GM23338 (cell line): ENCODE measurements around the gene ANO6. TPM values are rescaled to one million over a fixed set of nuclear protein-coding genes. Genes with fewer than 3 reads are reported as not detected.

Experiments
- ATAC-seq: fragments of 200-7000 bp; cut with Tn5 transposase; 3 replicates; pipeline ENCODE4 v1.9.1; 2020
- DNase-seq: peaks from one replicate; pipeline ENCODE4 v3.0.0-alpha.2; 2015; ENCODE audit warnings: low spot score
- H2AFZ ChIP-seq: fragments of 200-600 bp; sonication (generic); 2 replicates; pipeline ENCODE4 v1.8.0; 2016; ENCODE audit warnings: antibody characterized with exemption, mild to moderate bottlenecking, moderate library complexity
- H3F3A ChIP-seq: fragments of 200-600 bp; sonication (generic); replicated peaks from 2 replicates; pipeline ENCODE4 v1.8.0; 2017; ENCODE audit warnings: antibody characterized with exemption, mixed run types, low read depth
- H3K27ac ChIP-seq: fragments of 200-600 bp; sonication (generic); 2 replicates; pipeline ENCODE4 v1.6.1; 2016; ENCODE audit warnings: low read depth
- H3K27me3 ChIP-seq: fragments of 200-600 bp; sonication (generic); 2 replicates; pipeline ENCODE4 v1.8.0; 2016; ENCODE audit warnings: mild to moderate bottlenecking, mixed run types, moderate library complexity; ENCODE audit not compliant: insufficient read depth
- H3K36me3 ChIP-seq: fragments of 200-600 bp; sonication (generic); 2 replicates; pipeline ENCODE4 v1.8.0; 2016; ENCODE audit warnings: mild to moderate bottlenecking; ENCODE audit not compliant: insufficient read depth
- H3K4me1 ChIP-seq: fragments of 200-600 bp; sonication (generic); 2 replicates; pipeline ENCODE4 v1.8.0; 2016; ENCODE audit warnings: mild to moderate bottlenecking, moderate library complexity; ENCODE audit not compliant: insufficient read depth
- H3K4me2 ChIP-seq: fragments of 200-600 bp; sonication (generic); 2 replicates; pipeline ENCODE4 v1.7.1; 2017; ENCODE audit warnings: mixed run types
- H3K4me3 ChIP-seq: fragments of 200-600 bp; sonication (generic); 2 replicates; pipeline ENCODE4 v1.6.1; 2016; ENCODE audit warnings: mixed run types
- H3K79me2 ChIP-seq: fragments of 200-600 bp; sonication (generic); replicated peaks from 2 replicates; pipeline ENCODE4 v1.8.0; 2017; ENCODE audit warnings: mild to moderate bottlenecking; ENCODE audit not compliant: insufficient read depth
- H3K9me2 ChIP-seq: fragments of 200-600 bp; sonication (generic); 2 replicates; pipeline ENCODE4 v1.8.0; 2017; ENCODE audit not compliant: insufficient read depth
- H4K20me1 ChIP-seq: fragments of 200-600 bp; sonication (generic); replicated peaks from 2 replicates; pipeline ENCODE4 v1.8.0; 2017; ENCODE audit warnings: mild to moderate bottlenecking; ENCODE audit not compliant: insufficient read depth
- H3K27ac Mint-ChIP-seq: 2 replicates; pipeline ENCODE4 v1.8.0; 2020; ENCODE audit warnings: inconsistent platforms, mild to moderate bottlenecking, moderate library complexity, mixed read lengths
- H3K27me3 Mint-ChIP-seq: 3 replicates; pipeline ENCODE4 v1.8.0; 2022; ENCODE audit warnings: low read depth, mild to moderate bottlenecking, moderate library complexity, mixed read lengths, inconsistent platforms; ENCODE audit not compliant: insufficient read depth, poor library complexity
- H3K36me3 Mint-ChIP-seq: 3 replicates; pipeline ENCODE4 v1.8.0; 2021; ENCODE audit warnings: low read depth, mild to moderate bottlenecking, inconsistent platforms, moderate library complexity, mixed read lengths
- H3K4me1 Mint-ChIP-seq: 3 replicates; pipeline ENCODE4 v1.8.0; 2020; ENCODE audit warnings: mild to moderate bottlenecking, inconsistent platforms, mixed read lengths
- H3K4me3 Mint-ChIP-seq: 3 replicates; pipeline ENCODE4 v1.8.0; 2021; ENCODE audit warnings: moderate library complexity, mild to moderate bottlenecking, inconsistent platforms, mixed read lengths
- H3K9me3 Mint-ChIP-seq: 3 replicates; pipeline ENCODE4 v1.8.0; 2020; ENCODE audit warnings: moderate library complexity, mild to moderate bottlenecking, inconsistent platforms, mixed read lengths
- CREB1 ChIP-seq: fragments of 250-450 bp; sonication (Bioruptor Pico); IDR thresholded peaks from 2 replicates; pipeline ENCODE4 v1.5.0; 2020; ENCODE audit warnings: low read depth, mild to moderate bottlenecking, moderate library complexity
- CTCF ChIP-seq, 2 experiments: fragments of 200-600 bp in 1 of 2; sonication (generic) in 1 of 2; conservative IDR thresholded peaks; 2 replicates each; pipeline versions ENCODE4 v1.5.1 to v1.6.1; 2016 to 2017; ENCODE audit warnings: antibody characterized with exemption in 2 of 2, low read depth in 2 of 2, mild to moderate bottlenecking in 2 of 2, moderate library complexity in 1 of 2
- ETS1 ChIP-seq: IDR thresholded peaks from 2 replicates; pipeline ENCODE4 v1.6.1; 2016; ENCODE audit warnings: antibody characterized with exemption
- EZH2phosphoT487 ChIP-seq: fragments of 200-600 bp; sonication (generic); IDR thresholded peaks from one replicate; pipeline ENCODE4 v1.8.1; 2018; ENCODE audit warnings: antibody characterized with exemption; ENCODE audit not compliant: unreplicated experiment
- JUNB ChIP-seq: IDR thresholded peaks from one replicate; pipeline ENCODE4 v1.6.1; 2016; ENCODE audit warnings: antibody characterized with exemption; ENCODE audit not compliant: unreplicated experiment
- REST ChIP-seq: IDR thresholded peaks from one replicate; pipeline ENCODE4 v1.6.1; 2018; ENCODE audit warnings: antibody characterized with exemption; ENCODE audit not compliant: unreplicated experiment
- STAT1 ChIP-seq: IDR thresholded peaks from one replicate; pipeline ENCODE4 v1.6.1; 2016; ENCODE audit warnings: antibody characterized with exemption; ENCODE audit not compliant: unreplicated experiment
- ZNF331 ChIP-seq: fragments of 250-450 bp; sonication (Bioruptor Pico); IDR thresholded peaks from 2 replicates; pipeline ENCODE4 v1.5.0; 2020; ENCODE audit warnings: low read depth, mild to moderate bottlenecking, moderate library complexity
- polyA plus RNA-seq: library from polyadenylated mRNA; unstranded; fragments of >200 nt; fragmentation: Nextera tagmentation; extraction: Ambion mirVana; gene quantifications from 2 replicates; pipeline ENCODE4 v1.2.1, GENCODE V29; 2016
- total RNA-seq: library from RNA; depleted of rRNA; stranded (reverse); fragments of >200 nt; shearing (Covaris generic); gene quantifications from 2 replicates; pipeline ENCODE4 v1.2.3, GENCODE V29; 2014

ANO6 gene
- total and polyA plus RNA-seq, 2 experiments from 2014 or later = 21.1 to 48.9 TPM

- TF ChIP-seq ZNF331 (CRISPR knock-in tag) = no peak
- TF ChIP-seq JUNB = no peak
- no peak for TF ChIP-seq EZH2phosphoT487
Measured at GRCh38 chr12:45263587-45263986, 47.7 kb downstream of the ANO6 start (continued).

- Mint-ChIP-seq H3K27ac (0 out of 2 replicates have a peak overlapping the region, but pooled peaks have one; percentile 21), H3K4me1 (peaks cover 32% of the 10 kb centered on the region), H3K27me3 (peaks cover 2% of the 10 kb centered on the region), H3K36me3 (no peaks in the 10 kb centered on the region), H3K4me3 (no peak overlapping the region), H3K9me3 (no peaks in the 10 kb centered on the region)
- no peak overlapping the region for H3K4me2 ChIP-seq
- no peaks in the 10 kb centered on the region for H3K9me2 ChIP-seq
- H4K20me1 ChIP-seq = no peaks in the 10 kb centered on the region; the same call in 1 of the 2 replicates
- 0 out of 2 replicates have a peak, but pooled peaks cover 5% of the 10 kb centered on the region for H3K36me3 ChIP-seq
- no peak for TF ChIP-seq STAT1
- TF ChIP-seq CTCF (conservative IDR thresholded peaks at IDR 0.05; ENCODE audit: low read depth in 2 of 2) = peak; percentile 60 to 65
- no peak for TF ChIP-seq CREB1 (CRISPR knock-in tag)
- TF ChIP-seq ZNF331 (CRISPR knock-in tag) = no peak
- TF ChIP-seq REST = no peak
- no peak for TF ChIP-seq ETS1
- peak; percentile 88 for ATAC-seq
- H3K27me3 ChIP-seq = no peaks in the 10 kb centered on the region
- H3K27ac ChIP-seq = peak overlapping the region; percentile 46
- H3K4me3 ChIP-seq = no peak overlapping the region
- DNase-seq = peak; percentile 58
- no peaks in the 10 kb centered on the region for H3F3A ChIP-seq
- H3K4me1 ChIP-seq = peaks cover 11% of the 10 kb centered on the region
- no peak overlapping the region for H2AFZ ChIP-seq
- peaks cover 56% of the 10 kb centered on the region for H3K79me2 ChIP-seq
Measured at GRCh38 chr12:45268672-45269411, 52.9 kb downstream of the ANO6 start.
